Left lung (tissue), 10 donors: ENCODE data around the gene UBD. TPM values are rescaled to one million over a fixed set of nuclear protein-coding genes. Genes with fewer than 3 reads are reported as not detected.

Experiments
- ATAC-seq: fragments of 200-7000 bp; cut with Tn5 transposase; one replicate; pipeline ENCODE4 v1.9.1; 2020; ENCODE audit warnings: moderate library complexity
- DNase-seq, 4 donors: peaks; one replicate each; pipeline ENCODE4 v3.0.0-alpha.2; 2013 to 2020
- H3K27ac ChIP-seq, 2 donors: fragments of 200-600 bp; sonication (generic) in 1 of 2; one replicate each; pipeline versions ENCODE4 v1.5.0 to v1.8.0; 2020 to 2021
- H3K27me3 ChIP-seq, 2 donors: fragments of 200-600 bp; sonication (generic) in 1 of 2; one replicate each; pipeline versions ENCODE4 v1.5.0 to v1.8.0; 2020 to 2021
- H3K36me3 ChIP-seq, 2 donors: fragments of 200-600 bp; sonication (generic) in 1 of 2; one replicate each; pipeline versions ENCODE4 v1.5.0 to v1.8.0; 2020 to 2021
- H3K4me1 ChIP-seq, 2 donors: fragments of 200-600 bp; one replicate each; pipeline ENCODE4 v1.8.0; 2021
- H3K4me3 ChIP-seq, 2 donors: fragments of 200-600 bp; sonication (generic) in 1 of 2; one replicate each; pipeline versions ENCODE4 v1.5.0 to v1.8.0; 2020 to 2021; ENCODE audit warnings: mild to moderate bottlenecking in 1 of 2
- H3K9me3 ChIP-seq, 2 donors: fragments of 200-600 bp; sonication (generic) in 1 of 2; one replicate each; pipeline versions ENCODE4 v1.5.0 to v1.8.0; 2020 to 2021
- intact Hi-C, 2 donors: fragments of 100-400 bp; cut with DNase I; formaldehyde crosslinking; loops; one replicate each; pipeline versions ENCODE4 v1.11.2 to v1.14.2; 2022
- polyA plus RNA-seq, 6 donors: library from polyadenylated mRNA; unstranded; fragments of 120-200 nt; gene quantifications; one replicate each; pipeline ENCODE4 v1.2.1, GENCODE V29; 2013; ENCODE audit not compliant: insufficient read length in 6 of 6
- total RNA-seq, 2 donors: library from RNA; stranded (reverse); fragmentation: NEBNext Ultra II Directional; extraction: Animal tissue kit (Norgen Biotek cat#: 25700); gene quantifications; one replicate each; pipeline ENCODE4 v1.2.1, GENCODE V29; 2021
- TF ChIP-seq, protein P1 (sequence below), 2 donors: fragments of 200-600 bp; sonication (generic) in 1 of 2; IDR thresholded peaks; one replicate each; pipeline versions ENCODE4 v1.5.0 to v1.8.0; 2021; ENCODE audit warnings: antibody characterized with exemption in 2 of 2
- donor health status: DM: no; HTN: yes; CAD: no.
- donor health status: DM: no; HTN: no; CAD: no.

The UBD gene
- total and polyA plus RNA-seq, 8 donors, result 0.25 to 2.7 (median 1.3) TPM

DNA sequence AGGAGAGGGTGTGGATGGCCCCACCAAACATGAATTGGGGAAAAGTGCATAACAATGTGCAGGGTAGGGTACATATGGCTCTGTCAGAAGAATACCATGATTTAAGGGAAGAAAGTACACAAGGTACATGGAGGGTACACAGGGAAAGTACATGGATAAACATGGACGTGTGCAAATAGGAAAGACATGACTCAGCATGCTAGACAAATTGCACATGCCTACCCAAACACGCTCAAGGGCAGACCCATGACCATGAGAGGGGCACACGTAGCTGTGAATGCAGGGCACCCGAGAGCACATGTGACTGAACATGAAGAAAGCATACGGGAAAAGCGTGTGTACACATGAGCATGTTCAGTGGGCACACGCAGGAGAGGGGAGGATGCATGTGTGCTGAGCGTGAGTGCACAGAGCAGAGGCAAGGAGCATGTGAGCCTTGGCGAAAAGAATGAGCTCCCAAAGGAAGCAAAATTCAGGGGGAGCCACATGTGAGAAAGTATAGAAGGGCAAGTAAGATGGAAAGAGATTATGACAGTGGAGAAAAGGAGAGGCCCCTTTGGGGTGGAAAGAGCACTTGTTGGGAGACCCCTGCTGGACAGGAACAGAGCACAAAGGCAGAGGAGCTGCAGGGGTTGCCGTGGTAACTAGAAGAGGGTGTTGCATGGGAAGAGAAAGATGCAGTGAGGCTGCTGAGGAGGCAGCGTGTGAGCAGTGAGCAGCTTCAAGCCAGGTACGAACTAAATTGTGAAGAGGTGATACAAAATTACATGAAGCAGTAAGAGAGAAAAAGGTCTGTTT, 43.2 kb upstream of the UBD start:
- DNase-seq, result no peak
- Histone ChIP-seq H3K36me3 (peaks cover 0 to 82% of the 10 kb centered on the region in 2 donors), H3K27ac (no peak overlapping the region), H3K4me3 (no peak overlapping the region), H3K9me3 (no peaks in the 10 kb centered on the region), H3K4me1 (no peaks in the 10 kb centered on the region), H3K27me3 (no peaks in the 10 kb centered on the region)
- intact Hi-C loops, result no loop called here
- TF ChIP-seq, protein P1, sequence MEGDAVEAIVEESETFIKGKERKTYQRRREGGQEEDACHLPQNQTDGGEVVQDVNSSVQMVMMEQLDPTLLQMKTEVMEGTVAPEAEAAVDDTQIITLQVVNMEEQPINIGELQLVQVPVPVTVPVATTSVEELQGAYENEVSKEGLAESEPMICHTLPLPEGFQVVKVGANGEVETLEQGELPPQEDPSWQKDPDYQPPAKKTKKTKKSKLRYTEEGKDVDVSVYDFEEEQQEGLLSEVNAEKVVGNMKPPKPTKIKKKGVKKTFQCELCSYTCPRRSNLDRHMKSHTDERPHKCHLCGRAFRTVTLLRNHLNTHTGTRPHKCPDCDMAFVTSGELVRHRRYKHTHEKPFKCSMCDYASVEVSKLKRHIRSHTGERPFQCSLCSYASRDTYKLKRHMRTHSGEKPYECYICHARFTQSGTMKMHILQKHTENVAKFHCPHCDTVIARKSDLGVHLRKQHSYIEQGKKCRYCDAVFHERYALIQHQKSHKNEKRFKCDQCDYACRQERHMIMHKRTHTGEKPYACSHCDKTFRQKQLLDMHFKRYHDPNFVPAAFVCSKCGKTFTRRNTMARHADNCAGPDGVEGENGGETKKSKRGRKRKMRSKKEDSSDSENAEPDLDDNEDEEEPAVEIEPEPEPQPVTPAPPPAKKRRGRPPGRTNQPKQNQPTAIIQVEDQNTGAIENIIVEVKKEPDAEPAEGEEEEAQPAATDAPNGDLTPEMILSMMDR (IDR thresholded peaks at IDR 0.05), result no peak
- ATAC-seq, result no peak

DNA sequence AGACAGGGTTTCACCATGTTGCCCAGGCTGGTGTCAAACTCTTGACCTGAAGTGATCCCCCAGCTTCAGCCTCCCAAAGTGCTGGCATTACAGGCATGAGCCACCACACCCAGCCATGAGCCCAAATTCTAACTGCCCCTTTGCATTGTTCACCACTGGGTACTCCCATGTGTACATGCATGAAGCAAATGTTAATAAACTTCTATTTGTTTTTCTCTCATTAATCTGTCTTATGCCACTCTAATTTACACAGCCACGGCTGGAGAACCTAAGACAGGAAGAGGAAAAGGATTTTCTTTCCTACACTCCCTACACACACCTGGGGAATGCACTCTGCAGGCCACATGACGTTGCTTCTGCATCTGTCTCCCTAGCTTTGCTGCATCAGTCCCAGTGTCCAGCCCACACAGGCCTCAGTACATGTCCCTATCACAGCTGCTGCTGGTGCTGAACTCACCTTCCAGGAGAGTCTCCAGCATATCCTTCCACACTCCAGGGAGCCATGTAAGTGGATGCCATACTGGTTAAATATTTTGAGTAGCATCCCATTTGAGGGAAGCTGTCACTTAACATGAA, 38.7 kb upstream of the UBD start:
- Histone ChIP-seq H3K27ac (no peak overlapping the region), H3K4me3 (no peak overlapping the region), H3K36me3 (peaks cover 0 to 37% of the 10 kb centered on the region in 2 donors), H3K4me1 (no peaks in the 10 kb centered on the region), H3K9me3 (no peaks in the 10 kb centered on the region), H3K27me3 (peaks cover 3 to 11% of the 10 kb centered on the region in 2 donors)
- ATAC-seq (no peak), DNase-seq (no peak)
- TF ChIP-seq, protein P1 (IDR thresholded peaks at IDR 0.05), result no peak
- intact Hi-C loops, result no loop called here

DNA sequence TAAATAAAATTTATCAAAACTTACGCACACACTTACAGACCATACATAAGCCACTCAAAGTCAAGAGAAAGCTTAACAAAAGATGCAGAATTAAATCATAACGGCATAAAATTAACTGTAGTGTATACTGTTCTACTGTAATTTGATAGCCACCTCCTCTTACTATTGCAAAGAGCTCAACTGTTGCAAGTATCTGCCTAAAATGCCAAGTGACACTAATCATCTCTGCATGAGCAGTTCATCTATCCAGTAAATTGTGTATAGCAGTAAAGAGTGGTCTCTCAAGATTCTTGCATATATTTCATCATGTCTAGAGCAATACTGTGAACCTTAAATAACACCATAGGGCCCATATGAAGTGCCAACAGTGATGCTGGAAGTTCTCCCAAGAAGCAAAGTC, 37.7 kb upstream of the UBD start:
- Histone ChIP-seq H3K9me3 (no peaks in the 10 kb centered on the region), H3K27ac (no peak overlapping the region), H3K27me3 (peaks cover 3 to 19% of the 10 kb centered on the region in 2 donors), H3K36me3 (peaks cover 0 to 27% of the 10 kb centered on the region in 2 donors), H3K4me1 (no peaks in the 10 kb centered on the region), H3K4me3 (no peak overlapping the region)
- DNase-seq (no peak), ATAC-seq (no peak)
- TF ChIP-seq, protein P1 (IDR thresholded peaks at IDR 0.05), result no peak
- intact Hi-C loops, result no loop called here

DNA sequence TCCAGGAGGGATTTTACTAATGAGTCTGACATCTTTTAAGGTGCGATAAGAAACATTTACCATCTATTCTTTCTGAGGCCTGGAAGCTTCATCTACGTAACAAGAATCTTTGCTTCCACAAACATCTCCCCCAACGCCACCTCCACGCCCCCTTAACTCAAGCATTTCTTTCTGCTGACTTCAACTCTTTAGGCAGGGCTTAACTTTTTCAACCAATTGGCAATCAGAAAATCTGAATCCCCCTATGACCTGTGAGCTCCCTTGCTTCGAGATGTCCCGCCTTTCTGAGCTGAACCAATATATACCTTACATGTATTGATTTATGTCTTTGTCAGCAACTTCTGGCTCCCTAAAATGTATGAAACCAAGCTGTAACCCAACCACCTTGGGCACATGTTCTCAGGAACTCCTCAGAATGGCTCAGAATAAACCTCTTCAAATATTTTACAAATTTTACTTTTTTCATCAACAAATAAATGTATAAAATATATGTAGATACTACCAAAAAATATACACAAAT, 36.9 kb upstream of the UBD start:
- DNase-seq (no peak), ATAC-seq (no peak)
- intact Hi-C loops, result no loop called here

More for the DNA sequence above, 36.9 kb upstream of the UBD start:
- no peak overlapping the region for H3K27ac ChIP-seq
- H3K4me3 ChIP-seq, result no peak overlapping the region
- no peaks in the 10 kb centered on the region for H3K9me3 ChIP-seq
- no peaks in the 10 kb centered on the region for H3K4me1 ChIP-seq
- TF ChIP-seq, protein P1 (IDR thresholded peaks at IDR 0.05), result no peak
- H3K36me3 ChIP-seq, result peaks cover 0 to 19% of the 10 kb centered on the region in 2 donors
- peaks cover 3 to 25% of the 10 kb centered on the region in 2 donors for H3K27me3 ChIP-seq
